ENCODE data around the gene SP3.

Gene SP3

DNA sequence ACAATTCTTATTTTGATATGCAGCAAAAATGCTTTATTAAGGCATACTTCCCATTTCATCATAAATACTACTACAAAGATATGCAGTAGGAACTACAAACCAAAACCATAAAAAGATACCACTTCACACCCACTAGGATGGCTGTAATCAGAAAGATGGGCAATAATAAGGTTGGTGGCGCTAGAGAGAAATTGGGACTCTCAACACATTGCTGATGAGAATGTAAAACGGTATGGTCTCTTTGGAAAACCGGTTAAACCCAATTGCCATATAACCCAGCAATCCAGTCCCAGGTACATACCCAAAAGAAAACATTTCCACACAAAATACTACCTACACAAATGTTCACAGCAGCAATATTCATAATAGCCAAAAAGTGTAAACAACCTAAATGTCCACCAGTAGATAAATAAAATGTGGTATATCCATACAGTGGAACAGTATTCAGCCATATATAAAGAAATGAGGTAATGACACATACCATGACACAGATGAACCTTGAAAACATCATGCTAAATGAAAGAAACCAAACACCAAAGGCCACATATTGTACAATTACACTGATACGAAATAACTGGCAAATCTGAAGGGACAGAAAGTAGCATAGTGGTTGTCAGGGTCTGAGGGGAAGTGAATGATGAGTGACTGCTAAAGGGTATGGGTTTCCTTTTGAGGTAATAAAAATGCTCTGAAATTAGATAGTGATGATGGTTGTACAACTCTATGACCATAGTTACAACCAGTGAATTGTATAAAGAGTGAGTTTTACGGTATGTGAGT is 12.7 kb downstream of the SP3 start:
- TF ChIP-seq CTCF (IDR thresholded peaks at IDR 0.05; ENCODE audit: low read length, missing control alignments), result no peak
- DNase-seq (ENCODE audit: low read depth), result no peak
- H3K4me3 ChIP-seq (replicated peaks; ENCODE audit: low read depth, low read length), result no peak overlapping the region

- TF ChIP-seq CTCF (IDR thresholded peaks at IDR 0.05; ENCODE audit: low read length, missing control alignments), result no peak
- H3K4me3 ChIP-seq (replicated peaks; ENCODE audit: low read depth, low read length), result no peak overlapping the region
- no peak for DNase-seq (ENCODE audit: low read depth)
Measured at GRCh38 chr2:173948842-173949241, 16.3 kb downstream of the SP3 start.

- no peak overlapping the region for H3K4me3 ChIP-seq (replicated peaks; ENCODE audit: low read depth, low read length)
- no peak for TF ChIP-seq CTCF (IDR thresholded peaks at IDR 0.05; ENCODE audit: low read length, missing control alignments)
- DNase-seq (ENCODE audit: low read depth), result no peak
Measured at GRCh38 chr2:173948198-173948597, 17.0 kb downstream of the SP3 start.

DNA sequence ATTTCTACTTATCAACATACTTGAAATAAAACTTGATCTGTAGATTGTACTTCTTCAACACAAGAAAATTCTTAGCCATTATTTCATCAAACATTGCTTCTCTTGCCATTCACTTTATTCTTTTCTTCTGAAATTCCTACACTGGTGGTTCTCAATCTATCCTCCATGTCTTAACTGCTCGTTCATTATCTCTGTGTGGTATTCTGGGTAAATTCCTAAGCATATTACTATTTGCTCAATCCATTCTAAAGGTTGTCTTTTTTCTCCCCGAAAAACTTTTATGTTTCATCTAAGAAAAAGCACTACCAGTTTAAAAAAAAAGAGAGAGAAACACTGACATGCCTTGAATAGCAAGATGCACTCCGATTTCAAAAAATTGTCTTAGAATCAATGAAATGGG is 18.0 kb downstream of the SP3 start:
- no peak overlapping the region for H3K4me3 ChIP-seq (replicated peaks; ENCODE audit: low read depth, low read length)
- DNase-seq (ENCODE audit: low read depth), result no peak
- TF ChIP-seq CTCF (IDR thresholded peaks at IDR 0.05; ENCODE audit: low read length, missing control alignments), result no peak

- no peak for TF ChIP-seq CTCF (IDR thresholded peaks at IDR 0.05; ENCODE audit: low read length, missing control alignments)
- H3K4me3 ChIP-seq (replicated peaks; ENCODE audit: low read depth, low read length), result no peak overlapping the region
Measured at GRCh38 chr2:173943738-173944137, 21.4 kb downstream of the SP3 start.

GRCh38 chr2:173942861-173943523 is 22.2 kb downstream of the SP3 start:
- no peak overlapping the region for H3K4me3 ChIP-seq (replicated peaks; ENCODE audit: low read depth, low read length)
- no peak for TF ChIP-seq CTCF (IDR thresholded peaks at IDR 0.05; ENCODE audit: low read length, missing control alignments)
- DNase-seq (ENCODE audit: low read depth), result no peak

More at GRCh38 chr2:173943738-173944137, 21.4 kb downstream of the SP3 start:
- no peak for DNase-seq (ENCODE audit: low read depth)

Data from fibroblast of pulmonary artery (primary cell).